Adrenal gland (tissue), 5 donors: ENCODE data around the gene ADCK1.

Experiments
- POLR2A ChIP-seq, 2 donors: fragments of 450-650 bp; IDR thresholded peaks; one replicate each; pipeline ENCODE4 v1.6.1; 2017; ENCODE audit warnings: antibody characterized with exemption in 2 of 2, mild to moderate bottlenecking in 2 of 2, moderate library complexity in 1 of 2
- TF ChIP-seq, protein P1 (sequence below), 6 experiments: fragments of 450-650 bp in 4 of 6; fragments of 200-600 bp in 2 of 6; sonication (generic) in 1 of 6; IDR thresholded peaks; 1 replicate in 5 of 6; 2 replicates in 1 of 6; pipeline versions ENCODE4 v1.5.1 to v1.8.0; 2016 to 2021; ENCODE audit warnings: antibody characterized with exemption in 6 of 6, mild to moderate bottlenecking in 2 of 6, moderate library complexity in 1 of 6
- donor health status: DM: no; HTN: no; CAD: no.

DNA sequence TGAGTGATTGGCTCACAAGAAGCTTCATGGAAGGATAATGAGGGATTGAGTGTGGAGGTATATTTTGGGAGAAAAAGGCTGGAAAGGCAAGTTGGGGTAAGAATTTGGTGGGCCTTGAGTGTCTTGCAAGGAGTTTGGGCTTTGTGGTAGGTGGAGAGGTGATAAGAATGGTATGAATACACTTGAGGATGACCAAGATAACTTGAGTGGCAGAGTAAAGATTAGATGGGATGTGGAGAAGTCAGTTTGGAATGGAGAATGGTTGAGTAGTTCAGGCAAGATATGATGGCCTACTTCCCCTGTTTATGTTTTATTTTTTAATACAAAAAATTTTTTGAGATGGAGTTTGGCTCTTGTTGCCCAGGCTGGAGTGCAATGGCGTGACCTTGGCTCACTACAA, 9.1 kb downstream of the ADCK1 start:
- TF ChIP-seq, protein P1, sequence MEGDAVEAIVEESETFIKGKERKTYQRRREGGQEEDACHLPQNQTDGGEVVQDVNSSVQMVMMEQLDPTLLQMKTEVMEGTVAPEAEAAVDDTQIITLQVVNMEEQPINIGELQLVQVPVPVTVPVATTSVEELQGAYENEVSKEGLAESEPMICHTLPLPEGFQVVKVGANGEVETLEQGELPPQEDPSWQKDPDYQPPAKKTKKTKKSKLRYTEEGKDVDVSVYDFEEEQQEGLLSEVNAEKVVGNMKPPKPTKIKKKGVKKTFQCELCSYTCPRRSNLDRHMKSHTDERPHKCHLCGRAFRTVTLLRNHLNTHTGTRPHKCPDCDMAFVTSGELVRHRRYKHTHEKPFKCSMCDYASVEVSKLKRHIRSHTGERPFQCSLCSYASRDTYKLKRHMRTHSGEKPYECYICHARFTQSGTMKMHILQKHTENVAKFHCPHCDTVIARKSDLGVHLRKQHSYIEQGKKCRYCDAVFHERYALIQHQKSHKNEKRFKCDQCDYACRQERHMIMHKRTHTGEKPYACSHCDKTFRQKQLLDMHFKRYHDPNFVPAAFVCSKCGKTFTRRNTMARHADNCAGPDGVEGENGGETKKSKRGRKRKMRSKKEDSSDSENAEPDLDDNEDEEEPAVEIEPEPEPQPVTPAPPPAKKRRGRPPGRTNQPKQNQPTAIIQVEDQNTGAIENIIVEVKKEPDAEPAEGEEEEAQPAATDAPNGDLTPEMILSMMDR (IDR thresholded peaks at IDR 0.05): no peak
- no peak for TF ChIP-seq POLR2A (IDR thresholded peaks at IDR 0.05)
